Measurements from ENCODE around the gene COL26A1. TPM values are rescaled to one million over a fixed set of nuclear protein-coding genes. Genes with fewer than 3 reads are reported as not detected.

Gene COL26A1
- total RNA-seq, 1 donor = not detected

DNA sequence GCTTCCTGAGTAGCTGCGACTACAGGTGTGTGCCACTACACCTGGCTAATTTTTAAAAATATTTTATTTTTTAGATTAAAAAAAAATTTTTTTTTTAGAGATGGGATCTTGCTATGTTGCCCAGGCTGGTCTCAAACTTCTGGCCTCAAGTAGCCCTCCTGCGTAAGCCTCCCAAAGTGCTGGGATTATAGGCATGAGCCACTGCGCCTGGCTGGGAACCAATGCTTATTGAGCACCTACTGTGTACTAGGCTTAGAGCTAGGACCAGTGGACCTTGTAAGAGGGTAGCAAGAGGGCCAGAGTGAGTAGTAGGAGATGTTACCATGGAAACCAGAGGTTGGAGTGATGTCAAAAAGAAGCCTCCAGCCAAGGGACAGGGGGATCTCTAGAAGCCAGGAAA is 31.2 kb downstream of the COL26A1 start:
- H3K27me3 ChIP-seq (ENCODE audit: insufficient read depth, low read length) = peaks cover 30% of the 10 kb centered on the region
- DNase-seq (ENCODE audit: insufficient read length, low spot score, missing footprints) = no peak
- H4K20me1 ChIP-seq (ENCODE audit: insufficient read depth, low read length) = no peaks in the 10 kb centered on the region
- no peak overlapping the region for H3K4me3 ChIP-seq (ENCODE audit: insufficient read depth, low read length)
- H2AFZ ChIP-seq (ENCODE audit: low read length) = no peak overlapping the region
- no peaks in the 10 kb centered on the region for H3K36me3 ChIP-seq (ENCODE audit: insufficient read depth, low read length)
- H3K27ac ChIP-seq (ENCODE audit: low read depth, low read length) = no peak overlapping the region
- TF ChIP-seq, protein P1, sequence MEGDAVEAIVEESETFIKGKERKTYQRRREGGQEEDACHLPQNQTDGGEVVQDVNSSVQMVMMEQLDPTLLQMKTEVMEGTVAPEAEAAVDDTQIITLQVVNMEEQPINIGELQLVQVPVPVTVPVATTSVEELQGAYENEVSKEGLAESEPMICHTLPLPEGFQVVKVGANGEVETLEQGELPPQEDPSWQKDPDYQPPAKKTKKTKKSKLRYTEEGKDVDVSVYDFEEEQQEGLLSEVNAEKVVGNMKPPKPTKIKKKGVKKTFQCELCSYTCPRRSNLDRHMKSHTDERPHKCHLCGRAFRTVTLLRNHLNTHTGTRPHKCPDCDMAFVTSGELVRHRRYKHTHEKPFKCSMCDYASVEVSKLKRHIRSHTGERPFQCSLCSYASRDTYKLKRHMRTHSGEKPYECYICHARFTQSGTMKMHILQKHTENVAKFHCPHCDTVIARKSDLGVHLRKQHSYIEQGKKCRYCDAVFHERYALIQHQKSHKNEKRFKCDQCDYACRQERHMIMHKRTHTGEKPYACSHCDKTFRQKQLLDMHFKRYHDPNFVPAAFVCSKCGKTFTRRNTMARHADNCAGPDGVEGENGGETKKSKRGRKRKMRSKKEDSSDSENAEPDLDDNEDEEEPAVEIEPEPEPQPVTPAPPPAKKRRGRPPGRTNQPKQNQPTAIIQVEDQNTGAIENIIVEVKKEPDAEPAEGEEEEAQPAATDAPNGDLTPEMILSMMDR (IDR thresholded peaks at IDR 0.05; ENCODE audit: extremely low read depth, low read depth, low read length) = no peak
- H3K79me2 ChIP-seq (ENCODE audit: insufficient read depth, low read length) = no peaks in the 10 kb centered on the region
- peaks cover 3% of the 10 kb centered on the region for H3K4me1 ChIP-seq (ENCODE audit: insufficient read depth, low read length)
- peaks cover 3% of the 10 kb centered on the region for H3K9me3 ChIP-seq (ENCODE audit: low read depth, low read length)
- H3K4me2 ChIP-seq (ENCODE audit: insufficient read depth, low read length) = no peak overlapping the region

DNA sequence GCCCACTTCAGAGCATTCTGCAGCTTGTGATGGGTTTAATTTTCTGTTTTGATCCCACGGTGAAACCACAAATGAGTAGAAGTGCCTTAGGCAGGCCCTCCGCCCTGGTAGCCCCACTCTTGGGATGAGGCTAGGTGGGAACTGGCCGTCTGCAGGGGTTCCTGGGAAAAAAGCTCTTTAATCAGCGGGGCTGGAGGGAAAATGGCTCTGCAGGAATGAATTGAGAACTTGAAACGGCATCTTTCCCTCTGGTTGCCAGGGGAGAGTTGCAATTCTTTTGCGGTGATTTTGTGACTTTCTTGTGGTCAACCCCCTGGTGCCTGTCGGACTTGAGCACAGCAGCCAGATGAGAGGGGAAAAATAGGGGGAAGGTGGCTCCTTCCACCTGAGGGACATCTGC is 32.7 kb downstream of the COL26A1 start:
- Histone ChIP-seq H3K79me2 (ENCODE audit: insufficient read depth, low read length) (no peaks in the 10 kb centered on the region), H3K4me3 (ENCODE audit: insufficient read depth, low read length) (no peak overlapping the region), H3K9me3 (ENCODE audit: low read depth, low read length) (peaks cover 3% of the 10 kb centered on the region), H4K20me1 (ENCODE audit: insufficient read depth, low read length) (no peaks in the 10 kb centered on the region), H3K4me1 (ENCODE audit: insufficient read depth, low read length) (peaks cover 10% of the 10 kb centered on the region), H3K27ac (ENCODE audit: low read depth, low read length) (no peak overlapping the region), H3K4me2 (ENCODE audit: insufficient read depth, low read length) (no peak overlapping the region), H2AFZ (ENCODE audit: low read length) (no peak overlapping the region), H3K36me3 (ENCODE audit: insufficient read depth, low read length) (no peaks in the 10 kb centered on the region), H3K27me3 (ENCODE audit: insufficient read depth, low read length) (peaks cover 28% of the 10 kb centered on the region)
- TF ChIP-seq, protein P1 (IDR thresholded peaks at IDR 0.05; ENCODE audit: extremely low read depth, low read depth, low read length) = no peak
- no peak for DNase-seq (ENCODE audit: insufficient read length, low spot score, missing footprints)

DNA sequence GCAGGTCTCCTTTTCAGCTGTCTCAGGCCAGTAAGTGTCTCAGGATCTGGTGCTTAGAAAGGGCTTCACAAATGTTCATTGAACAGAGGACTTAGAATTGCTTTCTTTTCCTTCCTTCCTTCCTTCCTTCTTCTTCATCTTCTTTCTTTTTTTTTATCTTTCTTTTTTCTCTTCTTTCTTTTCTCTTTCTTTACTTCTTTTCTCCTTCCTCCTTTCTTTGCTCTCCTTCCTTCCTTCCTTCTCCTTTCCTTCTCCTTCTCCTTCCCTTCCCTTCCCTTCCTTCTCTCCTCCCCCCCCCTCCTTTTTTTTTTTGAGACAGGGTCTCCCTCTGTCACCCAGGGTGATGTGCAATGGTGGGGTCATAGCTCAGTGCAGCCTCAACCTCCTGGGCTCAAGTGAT is 34.6 kb downstream of the COL26A1 start:
- Histone ChIP-seq H3K79me2 (ENCODE audit: insufficient read depth, low read length) (no peaks in the 10 kb centered on the region), H3K9me3 (ENCODE audit: low read depth, low read length) (peaks cover 3% of the 10 kb centered on the region), H3K4me1 (ENCODE audit: insufficient read depth, low read length) (peaks cover 13% of the 10 kb centered on the region), H3K27me3 (ENCODE audit: insufficient read depth, low read length) (peaks cover 28% of the 10 kb centered on the region), H3K27ac (ENCODE audit: low read depth, low read length) (no peak overlapping the region), H3K36me3 (ENCODE audit: insufficient read depth, low read length) (no peaks in the 10 kb centered on the region), H4K20me1 (ENCODE audit: insufficient read depth, low read length) (no peaks in the 10 kb centered on the region), H3K4me2 (ENCODE audit: insufficient read depth, low read length) (no peak overlapping the region), H3K4me3 (ENCODE audit: insufficient read depth, low read length) (no peak overlapping the region), H2AFZ (ENCODE audit: low read length) (no peak overlapping the region)
- TF ChIP-seq, protein P1 (IDR thresholded peaks at IDR 0.05; ENCODE audit: extremely low read depth, low read depth, low read length) = no peak
- no peak for DNase-seq (ENCODE audit: insufficient read length, low spot score, missing footprints)

DNA sequence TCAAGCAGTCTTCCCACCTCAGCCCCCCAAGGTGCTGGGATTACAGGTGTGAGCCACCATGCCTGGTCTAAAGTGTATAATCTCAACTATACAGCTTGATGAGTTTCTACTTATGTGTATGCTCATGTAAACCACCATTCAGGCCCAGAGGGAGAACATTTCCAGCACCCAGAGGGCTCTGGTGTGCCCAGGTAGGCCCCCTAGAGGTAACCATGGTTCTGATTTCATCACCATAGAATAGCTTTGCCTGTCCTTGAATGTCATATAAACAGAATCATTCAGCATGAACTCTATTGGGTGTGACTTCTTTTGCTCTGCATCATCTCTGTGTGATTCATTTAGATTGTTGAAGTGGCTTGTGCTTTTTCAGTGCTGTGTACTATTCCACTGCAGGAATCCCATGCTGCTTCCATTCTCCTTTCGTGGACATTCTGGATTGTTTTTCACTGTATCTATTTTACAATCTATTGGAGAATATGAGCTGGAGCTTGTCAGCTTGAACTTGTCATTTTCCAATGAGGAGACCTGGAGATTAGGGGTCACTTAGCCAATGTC is 35.2 kb downstream of the COL26A1 start:
- H3K4me3 ChIP-seq (ENCODE audit: insufficient read depth, low read length) = no peak overlapping the region
- no peak overlapping the region for H3K27ac ChIP-seq (ENCODE audit: low read depth, low read length)
- H4K20me1 ChIP-seq (ENCODE audit: insufficient read depth, low read length) = no peaks in the 10 kb centered on the region
- peaks cover 14% of the 10 kb centered on the region for H3K4me1 ChIP-seq (ENCODE audit: insufficient read depth, low read length)
- TF ChIP-seq, protein P1 (IDR thresholded peaks at IDR 0.05; ENCODE audit: extremely low read depth, low read depth, low read length) = no peak
- no peaks in the 10 kb centered on the region for H3K36me3 ChIP-seq (ENCODE audit: insufficient read depth, low read length)
- H3K9me3 ChIP-seq (ENCODE audit: low read depth, low read length) = peaks cover 3% of the 10 kb centered on the region
- H3K79me2 ChIP-seq (ENCODE audit: insufficient read depth, low read length) = no peaks in the 10 kb centered on the region
- DNase-seq (ENCODE audit: insufficient read length, low spot score, missing footprints) = no peak
- H3K27me3 ChIP-seq (ENCODE audit: insufficient read depth, low read length) = peaks cover 28% of the 10 kb centered on the region
- H2AFZ ChIP-seq (ENCODE audit: low read length) = no peak overlapping the region
- no peak overlapping the region for H3K4me2 ChIP-seq (ENCODE audit: insufficient read depth, low read length)

Data from osteoblast (primary cell).